Heart left ventricle (tissue), 13 donors: ENCODE results near the gene MKRN1.

Experiments used
- CTCF ChIP-seq, 12 donors: fragments of 200-600 bp; sonication (generic) in 4 of 12; IDR thresholded peaks; one replicate each; pipeline versions ENCODE4 v1.5.0 to v1.8.0; 2018 to 2022; ENCODE audit warnings: antibody characterized with exemption in 12 of 12, mild to moderate bottlenecking in 5 of 12
- POLR2A ChIP-seq, 2 donors: fragments of 450-650 bp; IDR thresholded peaks; one replicate each; pipeline ENCODE4 v1.6.1; 2017; ENCODE audit warnings: antibody characterized with exemption in 2 of 2, mild to moderate bottlenecking in 2 of 2, moderate library complexity in 2 of 2
- donor health status: ischemic (EF 13 %, LVEDD 7.1; RV severe dilation, severe dysfunction).
- donor health status: DM: no; HTN: yes; CAD: no.
- donor health status: DM: no; HTN: no; CAD: no.
- donor health status: ischemic (EF 25% LVEDD 6.9; RV normal size, moderate dysfunction).
- donor health status: ischemic (EF 25% LVEDD 5.7; RV mildly dilated, moderate dysfunction).
- donor health status: ischemic (EF 35%, LVEDD 5.7; RV mildly dilated, moderate dysfunction).
- donor health status: nonischemic (EF 11% LVEDD 7.7; RV severe dilation, severe dysfunction).
- donor health status: DM: yes; HTN: yes; CAD: no.
- donor health status: PGD.
- donor health status: ischemic (EF 29% LVEDD 5.4; RV normal size, mild dysfunction).
- donor health status: nonischemic (EF 23%, LVEDD 6.1; RV moderate dilation, normal function).

GRCh38 chr7:140416560-140416959, 62.7 kb downstream of the MKRN1 start:
- TF ChIP-seq CTCF (IDR thresholded peaks at IDR 0.05) (no peak), POLR2A (IDR thresholded peaks at IDR 0.05) (no peak)
